Activated CD4-positive, CD25-positive, alpha-beta regulatory T cell treated with anti-CD3 and anti-CD28 coated beads, Interleukin-2, amount 50 U/mL, for 16 hours (primary cell): ENCODE measurements around the gene SRSF2.
"Not testable (repeated sequence)": the region's sequence is repeated elsewhere in the genome, so short reads cannot be mapped to it uniquely, and the experiment has no call there.

ENCODE experiments used
- DNase-seq: peaks from one replicate; pipeline ENCODE4 v3.0.0-alpha.2; 2020; ENCODE audit warnings: low read depth, low spot score

Gene SRSF2

DNA sequence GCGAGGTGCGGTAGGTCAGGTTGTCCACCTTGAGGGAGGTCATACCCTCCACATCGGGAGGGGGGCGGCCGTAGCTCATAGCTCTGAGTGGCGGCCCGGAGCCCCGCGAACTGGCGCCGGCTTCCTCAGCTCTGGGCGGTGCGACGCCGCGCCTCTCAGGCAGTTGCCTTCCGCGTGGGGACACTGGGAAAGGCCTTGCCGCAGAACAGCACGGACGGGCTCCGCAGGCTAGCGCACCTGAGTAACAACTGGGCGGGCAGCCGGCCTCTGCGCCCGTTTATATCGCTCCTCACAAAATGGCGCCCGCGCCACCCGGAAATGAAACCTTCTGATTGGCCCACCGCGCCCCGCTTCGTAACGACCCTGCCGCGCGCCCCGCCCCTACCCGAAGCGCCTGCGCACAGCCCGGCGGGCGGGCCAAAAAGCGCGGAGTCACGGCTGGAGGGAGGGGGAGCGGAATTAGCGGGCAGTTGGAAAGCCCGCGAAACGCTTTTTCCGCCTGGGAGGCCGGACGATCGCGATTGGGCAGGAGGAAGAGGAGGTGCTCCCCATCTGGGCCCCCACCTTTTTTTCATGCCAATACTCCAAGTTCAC is at the start of gene SRSF2:
TSS of gene SRSF2 (minus strand) at position 250 of the 594 bp plus-strand sequence. CDS start at position 79, 171 bp downstream.
- peak; percentile 98 for DNase-seq

DNA sequence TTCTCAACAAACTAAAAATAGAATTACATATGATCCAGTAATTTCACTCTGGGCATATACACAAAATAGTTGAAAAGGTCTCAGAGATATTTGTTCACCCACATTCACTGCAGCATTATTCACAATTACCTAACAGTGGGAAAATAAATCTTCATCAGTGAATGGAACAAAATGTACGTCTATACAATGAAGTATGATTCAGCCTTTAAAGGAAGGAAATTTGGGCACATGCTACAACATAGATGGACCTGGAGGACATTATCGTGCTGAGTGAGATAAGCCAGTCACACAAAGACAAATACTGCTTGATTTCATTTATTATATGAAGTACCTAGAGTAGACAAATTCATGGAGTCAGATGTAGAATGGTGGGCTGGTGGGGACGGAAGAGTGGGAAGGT is 47.8 kb upstream of the SRSF2 start:
- DNase-seq, result no peak

DNA sequence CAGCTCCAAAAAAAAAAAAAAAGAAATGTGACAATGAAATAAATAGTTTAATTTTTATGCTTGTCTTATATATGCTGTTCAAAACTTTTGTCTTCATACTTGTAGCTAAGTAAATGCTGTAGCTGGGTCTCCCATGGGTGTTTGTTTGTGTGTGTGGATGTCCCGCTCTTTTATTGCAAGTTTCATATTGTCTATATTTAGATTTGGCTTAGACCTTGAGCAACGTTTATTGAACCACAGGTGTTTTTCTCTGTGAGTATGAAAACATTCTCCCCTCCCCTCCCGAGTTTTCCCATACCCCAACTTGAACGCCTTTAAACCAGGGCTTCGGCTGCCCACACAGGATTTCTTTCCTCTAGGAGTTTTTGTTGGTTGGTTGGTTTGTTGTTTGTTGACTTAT is 46.0 kb upstream of the SRSF2 start:
- DNase-seq, result no peak

DNA sequence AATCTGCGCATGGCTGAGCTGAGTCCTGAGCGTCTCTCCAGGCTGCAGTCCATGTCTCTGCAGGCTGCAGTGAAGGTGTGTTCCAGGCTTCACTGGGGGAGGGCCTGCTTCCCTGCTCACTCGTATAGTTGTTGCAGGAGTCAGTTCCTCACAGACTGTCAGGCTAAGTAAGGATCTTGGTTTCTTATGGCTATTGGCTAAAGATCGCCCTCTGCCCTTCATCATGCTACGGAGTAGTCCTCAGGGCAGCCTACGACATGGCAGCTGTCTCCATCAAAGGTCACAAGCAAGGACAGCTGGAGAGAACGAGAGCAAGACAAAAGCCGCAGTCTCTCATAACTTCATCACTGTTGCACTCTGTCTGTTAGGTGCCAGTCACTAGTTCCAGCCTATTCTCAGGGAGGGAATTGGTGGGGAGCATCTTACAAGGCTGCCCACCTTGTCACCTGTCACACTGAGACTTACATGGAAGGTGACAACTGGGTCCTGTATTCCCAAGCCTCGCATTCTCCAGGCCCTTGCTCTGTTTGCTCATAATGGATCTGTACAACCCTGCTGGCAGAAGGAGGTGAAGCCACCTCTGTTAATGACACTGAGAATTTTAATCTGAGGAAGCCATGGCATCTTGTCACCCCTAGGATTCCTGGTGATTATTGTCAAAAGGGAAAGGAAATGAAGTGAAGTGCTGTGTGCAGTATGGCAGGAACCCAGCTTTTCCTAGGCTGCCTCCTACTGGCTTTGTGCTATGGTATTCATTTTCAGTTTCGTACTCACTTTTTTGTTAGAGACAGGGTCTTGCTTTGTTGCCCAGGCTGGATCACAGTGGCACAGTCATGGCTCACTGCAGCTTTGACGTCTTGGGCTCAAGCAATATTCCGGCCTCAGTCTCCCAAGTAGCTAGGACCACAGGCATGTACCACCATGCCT is 44.2 kb upstream of the SRSF2 start:
- DNase-seq, result no peak

- DNase-seq, result no peak
Observed at GRCh38 chr17:76775021-76775600, 38.0 kb upstream of the SRSF2 start.

DNA sequence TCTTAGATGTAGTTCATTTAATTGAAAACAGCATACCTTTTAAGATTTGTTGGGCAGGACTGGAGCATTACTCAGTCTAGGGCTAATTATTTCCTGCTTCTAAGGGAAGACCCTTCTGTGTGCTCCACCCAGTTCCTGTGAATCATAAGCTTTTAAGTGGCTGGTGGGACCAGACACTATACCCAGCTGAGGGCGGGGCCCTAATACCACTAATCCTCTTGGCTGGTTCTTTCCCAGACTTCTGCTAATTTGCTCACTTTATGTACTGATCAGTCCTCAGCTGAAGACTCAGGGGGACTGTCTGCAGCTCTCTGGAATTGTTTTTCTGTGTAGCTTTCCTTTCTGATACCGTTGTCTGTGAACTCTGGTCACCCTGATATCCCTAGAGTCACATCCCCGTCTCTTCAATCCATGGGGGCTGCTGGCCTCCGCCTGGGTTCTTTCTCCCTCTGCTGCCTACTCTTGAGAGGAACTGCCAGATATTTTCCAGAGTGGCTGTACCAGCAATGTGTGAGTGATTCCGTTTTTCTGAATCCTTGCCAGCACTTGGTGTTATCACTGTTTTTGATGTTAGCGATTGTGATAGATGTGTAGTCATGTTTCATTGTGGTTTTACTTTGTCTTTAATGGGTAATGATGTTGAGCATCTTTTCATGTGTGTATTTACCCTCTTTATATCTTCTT is 35.9 kb upstream of the SRSF2 start:
- DNase-seq, result peak; percentile 33

GRCh38 chr17:76758570-76758969 is 21.4 kb upstream of the SRSF2 start:
- DNase-seq, result no peak

GRCh38 chr17:76757256-76757655 is 20.1 kb upstream of the SRSF2 start:
- no peak for DNase-seq

DNA sequence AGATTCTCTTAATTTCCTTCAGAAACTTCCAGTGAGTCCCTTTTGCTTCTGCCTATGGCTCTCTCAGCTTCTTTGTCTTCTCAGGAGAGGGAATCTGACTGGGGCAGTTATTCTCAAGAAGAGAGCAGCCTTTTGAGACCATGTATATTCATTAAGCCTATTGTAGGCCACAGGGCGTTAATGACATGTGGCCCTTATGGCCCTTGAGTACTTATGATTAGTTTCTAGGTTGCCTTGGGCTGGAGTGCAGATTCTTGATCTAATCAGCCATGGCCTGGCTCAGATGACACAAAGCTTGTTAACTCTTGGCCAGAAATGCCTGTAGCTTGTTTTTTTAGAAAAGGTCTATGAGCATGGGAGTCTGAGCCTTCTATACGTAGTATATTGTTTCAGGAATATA is 18.2 kb upstream of the SRSF2 start:
- no peak for DNase-seq

DNA sequence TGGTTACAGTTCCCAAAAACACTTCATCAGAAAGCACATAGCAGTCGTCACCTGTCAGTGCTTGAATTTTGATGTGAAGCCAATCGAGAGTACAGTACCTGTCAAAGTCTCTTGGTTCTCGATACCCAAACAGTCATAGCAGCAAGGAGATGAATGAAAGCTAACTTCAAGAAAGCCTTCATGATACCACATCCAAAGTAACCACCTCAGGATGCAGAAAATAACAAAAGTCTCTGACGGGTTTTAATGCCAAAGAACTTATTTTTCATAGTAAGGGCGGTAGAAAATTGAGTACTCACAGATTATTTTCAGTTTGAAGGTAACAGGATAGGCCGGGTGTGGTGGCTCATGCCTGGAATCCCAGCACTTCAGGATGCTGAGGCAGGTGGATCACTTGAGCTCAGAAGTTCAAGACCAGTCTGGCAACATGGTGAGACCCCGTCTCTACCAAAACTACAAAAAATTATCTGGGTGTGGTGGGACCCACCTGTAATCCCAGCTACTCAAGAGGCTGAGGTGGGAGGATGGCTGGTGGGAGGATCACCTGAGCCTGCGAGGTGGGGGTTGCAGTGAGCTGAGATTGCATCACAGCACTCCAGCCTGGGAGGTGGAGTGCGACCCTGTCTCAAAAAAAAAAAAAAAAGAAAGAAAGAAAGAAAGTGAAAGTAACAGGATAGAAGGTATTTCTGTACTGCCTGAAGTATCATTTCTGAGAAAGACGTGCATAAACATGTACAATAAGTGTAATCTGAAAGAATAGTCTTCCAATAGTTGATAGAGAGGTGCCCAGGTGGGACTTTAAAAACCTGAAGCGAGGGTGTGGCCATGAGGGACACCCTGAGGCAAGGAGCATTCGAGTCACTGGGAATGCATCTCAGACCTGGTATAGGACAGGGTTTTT is 16.2 kb upstream of the SRSF2 start:
- DNase-seq, result no peak

GRCh38 chr17:76752006-76752405 is 14.9 kb upstream of the SRSF2 start:
- no peak for DNase-seq

- no peak for DNase-seq
Observed at GRCh38 chr17:76751416-76751993, 14.4 kb upstream of the SRSF2 start.

GRCh38 chr17:76748657-76749056 is 11.5 kb upstream of the SRSF2 start:
- DNase-seq, result no peak

DNA sequence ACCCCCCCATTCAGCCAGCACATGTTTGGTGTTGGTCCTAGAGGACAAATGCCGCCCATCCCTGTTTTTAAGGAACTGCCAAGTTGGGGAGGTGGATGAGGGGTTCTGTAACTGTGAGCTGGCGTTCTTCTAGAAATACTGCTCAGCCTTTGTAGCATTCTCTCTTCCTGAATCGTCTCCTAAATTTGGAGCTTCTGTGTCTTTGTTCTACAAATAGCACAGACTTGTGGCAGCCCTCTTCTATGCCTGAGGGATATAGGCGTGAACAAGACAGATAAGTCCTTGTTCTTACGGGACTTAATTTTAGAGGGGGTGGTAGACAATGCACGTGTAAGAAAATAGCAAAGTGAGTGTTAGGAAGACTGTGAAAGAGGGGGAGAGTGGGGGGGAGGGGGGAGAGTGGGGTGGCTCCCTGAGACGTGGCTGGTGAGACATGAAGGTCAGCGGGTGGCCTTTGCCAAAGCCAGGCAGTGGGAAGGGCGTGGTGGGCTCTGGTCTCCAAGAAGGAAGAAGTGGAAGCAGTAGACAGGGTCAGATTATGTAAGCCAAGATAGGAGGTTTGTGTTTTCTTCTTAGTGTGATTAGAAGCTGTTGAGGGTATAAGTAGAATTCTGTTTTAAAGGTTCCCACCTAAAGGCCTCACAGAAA is 10.7 kb upstream of the SRSF2 start:
- DNase-seq, result no peak

DNA sequence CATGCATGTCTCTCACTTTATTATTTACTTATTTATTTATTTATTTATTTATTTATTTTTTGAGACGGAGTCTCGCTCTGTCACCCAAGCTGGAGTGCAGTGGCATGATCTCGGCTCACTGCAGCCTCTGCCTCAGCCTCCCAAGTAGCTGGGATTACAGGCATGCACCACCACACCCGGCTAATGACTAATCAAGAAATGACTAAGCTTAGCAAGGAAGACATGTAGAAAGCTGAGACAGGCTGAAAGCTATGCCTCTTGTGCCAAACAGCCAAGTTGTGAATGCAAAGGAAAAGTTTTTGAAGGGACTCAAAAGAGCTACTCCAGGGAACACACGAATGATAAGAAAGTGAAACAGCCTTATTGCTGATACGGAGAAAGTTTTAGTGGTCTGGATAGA is 8.7 kb upstream of the SRSF2 start:
- not testable (repeated sequence) for DNase-seq

DNA sequence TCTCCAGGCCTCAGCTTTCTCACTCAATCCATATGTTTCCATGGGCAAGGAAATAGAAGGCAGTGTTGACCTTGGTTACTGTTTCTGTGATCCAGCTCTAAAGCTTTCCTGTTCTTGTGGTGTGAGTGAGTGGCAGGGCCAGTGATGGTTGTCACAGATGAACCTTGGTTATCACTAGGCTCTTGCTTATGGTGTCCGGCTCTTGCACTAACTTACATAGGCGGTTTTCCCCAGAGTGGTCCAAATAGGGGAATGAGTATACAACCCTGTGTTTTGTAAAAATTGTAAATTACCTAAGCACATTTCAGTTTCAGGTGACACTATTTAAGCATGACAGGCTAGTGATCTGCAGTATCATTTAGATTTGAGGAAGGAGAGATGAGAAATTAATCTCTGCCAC is 7.6 kb upstream of the SRSF2 start:
- DNase-seq, result no peak

GRCh38 chr17:76742958-76743357 is 5.8 kb upstream of the SRSF2 start:
- no peak for DNase-seq

- DNase-seq, result no peak
Observed at GRCh38 chr17:76740329-76741118, 3.4 kb upstream of the SRSF2 start.

GRCh38 chr17:76739568-76740115 is 2.5 kb upstream of the SRSF2 start:
- DNase-seq, result not testable (repeated sequence)
